A204.1 (cell line): ENCODE data around the gene BCL2L12.

Source experiments
- FAIRE-seq: peaks from 2 replicates; lab custom pipeline; 2012; peaks lifted over from hg19 to GRCh38; lab: Jason Lieb, UNC

BCL2L12 gene

GRCh38 chr19:49642492-49643035, 23.2 kb upstream of the BCL2L12 start:
- FAIRE-seq, result no peak

GRCh38 chr19:49643466-49643865, 22.3 kb upstream of the BCL2L12 start:
- no peak for FAIRE-seq

DNA sequence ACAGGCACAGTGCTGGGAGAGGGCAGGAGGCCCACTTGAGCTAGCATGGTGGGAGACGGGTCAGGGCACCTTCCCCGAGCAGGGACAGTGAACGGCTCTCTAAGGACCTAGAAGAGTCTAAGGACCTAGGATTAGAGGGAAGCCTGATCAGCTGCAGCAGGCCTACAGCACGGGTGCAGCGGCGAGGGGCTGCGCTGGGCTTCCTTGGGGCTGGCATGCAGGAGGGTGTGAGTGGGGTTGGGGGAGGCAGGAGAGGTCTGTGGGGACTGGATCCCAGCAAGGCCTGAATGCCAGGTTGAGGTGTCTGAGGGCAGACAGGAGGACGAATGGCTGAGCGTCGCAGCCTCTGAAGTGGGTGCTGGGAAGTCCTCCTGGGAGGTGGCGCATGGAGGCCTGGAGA, 20.1 kb upstream of the BCL2L12 start:
- no peak for FAIRE-seq

- FAIRE-seq, result no peak
These were observed 19.7 kb upstream of the BCL2L12 start for GRCh38 chr19:49645995-49646394.

DNA sequence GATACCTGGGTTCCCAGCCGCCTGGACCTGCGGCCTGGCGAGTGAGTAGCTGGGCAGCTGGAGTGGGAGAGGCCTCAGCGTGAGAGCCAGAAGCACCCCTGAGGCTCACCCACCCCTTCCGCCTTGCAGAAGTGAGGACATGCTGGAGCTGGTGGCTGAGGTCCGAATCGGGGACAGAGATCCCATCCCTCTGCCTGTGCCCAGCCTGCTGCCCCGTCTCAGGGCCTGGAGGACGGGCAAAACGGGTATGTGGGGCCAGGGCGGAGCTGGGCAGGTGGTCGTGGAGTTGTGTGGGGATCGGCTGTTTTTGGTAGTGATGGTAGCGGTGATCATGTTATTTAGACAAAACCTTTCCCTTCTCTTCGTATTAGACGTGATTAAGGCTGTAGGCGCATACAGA, 19.1 kb upstream of the BCL2L12 start:
- no peak for FAIRE-seq

- no peak for FAIRE-seq
These were observed 14.5 kb upstream of the BCL2L12 start for GRCh38 chr19:49651029-49651819.

GRCh38 chr19:49651820-49652550, 13.7 kb upstream of the BCL2L12 start:
- FAIRE-seq, result no peak

GRCh38 chr19:49652551-49653465, 12.9 kb upstream of the BCL2L12 start:
- FAIRE-seq, result no peak

DNA sequence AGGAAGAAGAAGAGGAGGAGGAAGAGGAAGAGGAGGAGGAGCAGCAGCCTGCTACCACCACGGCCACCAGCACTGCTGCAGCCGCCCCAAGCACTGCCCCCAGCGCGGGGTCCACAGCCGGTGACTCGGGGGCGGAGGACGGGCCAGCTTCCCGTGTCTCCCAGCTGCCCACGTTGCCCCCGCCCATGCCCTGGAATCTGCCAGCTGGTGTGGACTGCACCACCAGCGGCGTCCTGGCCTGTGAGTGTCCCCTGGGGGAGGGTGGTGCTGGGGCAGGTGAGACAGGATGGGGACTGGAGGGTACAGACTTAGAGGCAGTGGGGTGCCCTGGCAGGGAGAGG, 12.3 kb upstream of the BCL2L12 start:
- FAIRE-seq, result no peak

DNA sequence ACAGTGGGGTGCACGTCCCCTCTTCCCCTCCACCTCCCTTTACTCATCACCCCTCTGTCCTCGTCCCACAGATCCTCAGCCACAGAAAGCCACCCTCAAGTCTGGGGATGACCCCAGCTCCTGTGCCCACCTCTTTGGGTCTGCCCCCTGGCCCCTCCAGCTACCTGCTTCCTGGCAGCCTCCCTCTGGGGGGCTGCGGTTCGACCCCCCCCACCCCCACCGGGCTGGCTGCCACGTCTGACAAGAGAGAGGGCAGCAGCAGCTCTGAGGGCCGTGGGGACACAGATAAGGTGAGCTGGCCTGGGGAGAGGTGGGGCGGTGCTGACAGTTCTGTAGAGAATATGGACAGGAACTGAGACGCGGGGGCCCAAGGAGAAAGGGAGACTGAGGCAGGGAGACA, 11.2 kb upstream of the BCL2L12 start:
- FAIRE-seq, result no peak

DNA sequence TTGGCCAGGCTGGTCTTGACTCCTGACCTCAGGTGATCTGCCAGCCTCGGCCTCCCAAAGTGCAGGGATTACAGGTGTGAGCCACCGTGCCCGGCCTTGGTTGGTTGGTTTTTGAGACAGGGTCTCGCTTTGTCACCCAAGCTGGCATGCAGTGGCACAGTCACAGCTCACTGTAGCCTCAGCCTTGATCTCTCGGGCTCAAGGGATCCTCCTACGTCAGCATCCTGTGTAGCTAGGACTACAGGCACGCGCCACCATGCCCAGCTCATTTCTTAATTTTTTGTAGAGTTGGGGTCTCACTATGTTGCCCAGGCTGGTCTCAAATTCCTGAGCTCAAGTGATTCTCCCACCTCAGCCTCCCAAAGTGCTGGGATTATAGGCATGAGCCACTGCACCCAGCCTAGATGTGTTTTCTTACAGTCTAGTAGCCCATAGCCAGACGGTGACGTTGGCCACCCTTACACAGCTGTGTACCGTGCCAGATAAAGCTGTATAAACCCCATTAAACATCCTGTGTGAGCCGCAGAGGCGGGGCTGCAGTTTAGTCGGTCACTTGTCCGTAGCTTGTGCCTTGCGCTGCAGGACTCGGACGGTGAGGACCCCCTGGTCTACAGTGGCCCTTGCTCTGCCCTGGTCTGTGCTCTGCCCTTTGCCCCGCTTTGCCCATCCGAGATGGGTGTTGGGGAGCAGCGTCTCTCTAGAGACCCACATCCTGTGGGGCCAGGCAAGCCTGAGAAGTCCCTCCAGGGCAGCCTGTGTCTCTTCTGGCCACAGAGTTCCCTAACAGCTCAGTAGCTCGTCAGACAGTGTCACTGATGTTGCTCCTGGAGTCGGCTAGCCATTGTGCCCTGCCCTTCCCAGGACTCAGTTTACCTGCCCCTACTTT, 9.9 kb upstream of the BCL2L12 start:
- FAIRE-seq, result no peak

GRCh38 chr19:49656456-49657109, 9.2 kb upstream of the BCL2L12 start:
- FAIRE-seq, result no peak

DNA sequence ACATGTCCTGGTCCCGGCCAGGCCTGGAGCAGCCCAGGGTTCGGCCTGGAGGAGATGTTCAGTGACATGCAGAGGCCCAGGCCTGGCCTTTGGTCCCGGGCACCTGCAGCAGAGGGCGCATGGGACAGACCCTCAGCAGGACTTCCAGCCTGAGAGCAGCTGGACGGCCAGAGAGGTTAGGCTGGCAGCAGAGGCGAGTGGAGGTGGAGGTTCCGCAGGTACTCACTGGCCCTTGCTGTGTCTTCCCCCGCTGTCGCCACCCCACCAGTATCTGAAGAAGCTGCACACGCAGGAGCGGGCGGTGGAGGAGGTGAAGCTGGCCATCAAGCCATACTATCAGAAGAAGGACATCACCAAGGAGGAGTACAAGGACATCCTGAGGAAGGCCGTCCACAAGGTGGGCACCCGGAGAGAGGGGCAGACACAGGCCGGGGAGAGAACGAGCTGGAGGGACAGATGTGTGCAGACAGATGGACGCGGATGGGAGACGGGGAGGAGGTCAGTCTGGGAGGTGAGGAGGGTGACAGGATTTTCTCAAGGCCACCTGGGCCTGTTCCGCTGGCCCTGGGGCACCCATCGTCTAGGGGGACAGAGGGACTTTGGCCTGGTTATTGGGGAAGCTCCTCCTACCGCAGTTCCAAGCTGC, 8.1 kb upstream of the BCL2L12 start:
- no peak for FAIRE-seq

GRCh38 chr19:49658139-49658517, 7.6 kb upstream of the BCL2L12 start:
- FAIRE-seq, result no peak

- no peak for FAIRE-seq
These were observed 6.9 kb upstream of the BCL2L12 start for GRCh38 chr19:49658566-49659442.

- no peak for FAIRE-seq
These were observed 5.3 kb upstream of the BCL2L12 start for GRCh38 chr19:49660338-49660961.

- no peak for FAIRE-seq
These were observed 3.7 kb upstream of the BCL2L12 start for GRCh38 chr19:49662011-49662410.

DNA sequence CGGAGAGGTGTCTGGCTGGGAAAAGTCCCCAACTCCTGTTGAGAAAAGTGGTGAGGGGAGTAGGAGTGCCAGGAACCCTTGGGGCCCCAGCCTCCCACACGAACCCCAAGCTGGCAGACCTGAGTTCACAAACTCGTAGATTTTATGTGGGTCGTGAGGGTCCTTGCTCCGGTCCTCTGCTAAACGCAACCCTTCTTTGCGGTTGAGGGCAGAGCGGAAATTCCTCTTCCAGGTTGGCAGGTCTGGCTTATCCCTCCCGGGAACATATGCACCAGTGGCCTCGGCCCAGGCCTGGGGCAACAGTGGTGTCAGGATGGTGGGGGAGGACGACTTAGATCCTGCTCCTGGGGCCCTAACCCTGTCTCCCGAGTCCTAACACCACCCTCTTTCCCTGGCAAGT, 2.5 kb upstream of the BCL2L12 start:
- FAIRE-seq, result no peak
